KOPT-K1 (cell line): ENCODE results near the gene SOS2.
A peak's percentile ranks its signal among the peaks of the same experiment; 100 is the strongest.

Experiments
- H3K27ac ChIP-seq: fragments of 200-600 bp; sonication (generic); 2 replicates; pipeline ENCODE4 v1.5.1; 2016; ENCODE audit warnings: antibody characterized with exemption, mild to moderate bottlenecking, low read depth, low read length; ENCODE audit not compliant: poor library complexity, severe bottlenecking
- H3K36me3 ChIP-seq: fragments of 200-600 bp; sonication (generic); 2 replicates; pipeline ENCODE4 v1.5.1; 2017; ENCODE audit warnings: antibody characterized with exemption, mild to moderate bottlenecking, low read length, moderate library complexity; ENCODE audit not compliant: insufficient read depth
- H3K9me3 ChIP-seq: fragments of 200-600 bp; sonication (generic); 2 replicates; pipeline ENCODE4 v1.5.1; 2017; ENCODE audit warnings: antibody characterized with exemption, low read length, mild to moderate bottlenecking; ENCODE audit not compliant: insufficient read depth, poor library complexity, severe bottlenecking

Gene SOS2

GRCh38 chr14:50231475-50232275, at the start of gene SOS2:
Gene SOS2 (minus strand): TSS chr14:50231578. CDS start chr14:50231283, 295 bp downstream.
- peak within 1 kb of the TSS; percentile 73 for H3K27ac ChIP-seq
- H3K9me3 ChIP-seq, result peaks cover 8% of the 10 kb centered on the region
- H3K36me3 ChIP-seq, result 0 out of 2 replicates have a peak, but pooled peaks cover 9% of the 10 kb centered on the region

- Histone ChIP-seq H3K9me3 (no peaks in the 10 kb centered on the region), H3K36me3 (peaks cover 24% of the 10 kb centered on the region; the same call in 1 of the 2 replicates), H3K27ac (no peak overlapping the region)
These were observed 41.1 kb upstream of the SOS2 start for GRCh38 chr14:50272498-50272897.

- H3K27ac ChIP-seq, result no peak overlapping the region
- no peaks in the 10 kb centered on the region for H3K9me3 ChIP-seq
- peaks cover 17% of the 10 kb centered on the region; the same call in 1 of the 2 replicates for H3K36me3 ChIP-seq
These were observed 39.6 kb upstream of the SOS2 start for GRCh38 chr14:50270932-50271331.

GRCh38 chr14:50265029-50265428, 33.7 kb upstream of the SOS2 start:
- no peaks in the 10 kb centered on the region for H3K9me3 ChIP-seq
- no peak overlapping the region for H3K27ac ChIP-seq
- peaks cover 26% of the 10 kb centered on the region; the same call in 1 of the 2 replicates for H3K36me3 ChIP-seq

GRCh38 chr14:50263321-50263720, 31.9 kb upstream of the SOS2 start:
- H3K9me3 ChIP-seq, result no peaks in the 10 kb centered on the region
- no peak overlapping the region for H3K27ac ChIP-seq
- H3K36me3 ChIP-seq, result peaks cover 18% of the 10 kb centered on the region; the same call in 1 of the 2 replicates

- Histone ChIP-seq H3K9me3 (no peaks in the 10 kb centered on the region), H3K36me3 (peaks cover 16% of the 10 kb centered on the region; the same call in 1 of the 2 replicates), H3K27ac (no peak overlapping the region)
These were observed 31.5 kb upstream of the SOS2 start for GRCh38 chr14:50262865-50263264.

- no peaks in the 10 kb centered on the region for H3K9me3 ChIP-seq
- no peak overlapping the region for H3K27ac ChIP-seq
- peaks cover 16% of the 10 kb centered on the region; the same call in 1 of the 2 replicates for H3K36me3 ChIP-seq
These were observed 29.1 kb upstream of the SOS2 start for GRCh38 chr14:50260511-50260910.

- H3K36me3 ChIP-seq, result peaks cover 16% of the 10 kb centered on the region; the same call in 1 of the 2 replicates
- H3K9me3 ChIP-seq, result no peaks in the 10 kb centered on the region
- no peak overlapping the region for H3K27ac ChIP-seq
These were observed 28.7 kb upstream of the SOS2 start for GRCh38 chr14:50260072-50260471.

- H3K27ac ChIP-seq, result no peak overlapping the region
- H3K36me3 ChIP-seq, result peaks cover 2% of the 10 kb centered on the region; the same call in 1 of the 2 replicates
- no peaks in the 10 kb centered on the region for H3K9me3 ChIP-seq
These were observed 26.4 kb upstream of the SOS2 start for GRCh38 chr14:50257732-50258131.

GRCh38 chr14:50254248-50254647, 22.9 kb upstream of the SOS2 start:
- Histone ChIP-seq H3K36me3 (peaks cover 3% of the 10 kb centered on the region; the same call in 1 of the 2 replicates), H3K9me3 (no peaks in the 10 kb centered on the region), H3K27ac (no peak overlapping the region)

GRCh38 chr14:50249136-50249775, 17.9 kb upstream of the SOS2 start:
- Histone ChIP-seq H3K36me3 (peaks cover 12% of the 10 kb centered on the region; the same call in 1 of the 2 replicates), H3K9me3 (no peaks in the 10 kb centered on the region), H3K27ac (no peak overlapping the region)

GRCh38 chr14:50247245-50247644, 15.9 kb upstream of the SOS2 start:
- no peaks in the 10 kb centered on the region for H3K9me3 ChIP-seq
- no peak overlapping the region for H3K27ac ChIP-seq
- H3K36me3 ChIP-seq, result peaks cover 14% of the 10 kb centered on the region; the same call in 1 of the 2 replicates

- H3K9me3 ChIP-seq, result no peaks in the 10 kb centered on the region
- H3K27ac ChIP-seq, result no peak overlapping the region
- peaks cover 5% of the 10 kb centered on the region; the same call in 1 of the 2 replicates for H3K36me3 ChIP-seq
These were observed 11.4 kb upstream of the SOS2 start for GRCh38 chr14:50242566-50243310.

GRCh38 chr14:50242096-50242495, 10.7 kb upstream of the SOS2 start:
- Histone ChIP-seq H3K9me3 (no peaks in the 10 kb centered on the region), H3K36me3 (peaks cover 5% of the 10 kb centered on the region; the same call in 1 of the 2 replicates), H3K27ac (no peak overlapping the region)

- H3K27ac ChIP-seq, result no peak overlapping the region
These were observed 6.0 kb upstream of the SOS2 start for GRCh38 chr14:50237427-50237826.

More at GRCh38 chr14:50237427-50237826, 6.0 kb upstream of the SOS2 start:
- Histone ChIP-seq H3K36me3 (no peaks in the 10 kb centered on the region), H3K9me3 (peaks cover 5% of the 10 kb centered on the region)
